Activated CD4-positive, alpha-beta T cell treated with anti-CD3 and anti-CD28 coated beads, Interleukin-2, Interleukin-4, amounts not matched to agents 100 ng/mL and 50 ng/mL, durations not matched to agents 16 hours and 8 hours (primary cell): Measurements from ENCODE around the gene PICALM.

ENCODE experiments used
- DNase-seq: peaks from one replicate; pipeline ENCODE4 v3.0.0-alpha.2; 2020; ENCODE audit warnings: low spot score

Gene PICALM

GRCh38 chr11:86046116-86046515 lies 22.8 kb downstream of the PICALM start:
- DNase-seq: no peak

- DNase-seq: no peak
These were observed 24.9 kb downstream of the PICALM start for GRCh38 chr11:86043765-86044503.

- DNase-seq: peak; percentile 86
These were observed 26.9 kb downstream of the PICALM start for GRCh38 chr11:86041975-86042378.

DNA sequence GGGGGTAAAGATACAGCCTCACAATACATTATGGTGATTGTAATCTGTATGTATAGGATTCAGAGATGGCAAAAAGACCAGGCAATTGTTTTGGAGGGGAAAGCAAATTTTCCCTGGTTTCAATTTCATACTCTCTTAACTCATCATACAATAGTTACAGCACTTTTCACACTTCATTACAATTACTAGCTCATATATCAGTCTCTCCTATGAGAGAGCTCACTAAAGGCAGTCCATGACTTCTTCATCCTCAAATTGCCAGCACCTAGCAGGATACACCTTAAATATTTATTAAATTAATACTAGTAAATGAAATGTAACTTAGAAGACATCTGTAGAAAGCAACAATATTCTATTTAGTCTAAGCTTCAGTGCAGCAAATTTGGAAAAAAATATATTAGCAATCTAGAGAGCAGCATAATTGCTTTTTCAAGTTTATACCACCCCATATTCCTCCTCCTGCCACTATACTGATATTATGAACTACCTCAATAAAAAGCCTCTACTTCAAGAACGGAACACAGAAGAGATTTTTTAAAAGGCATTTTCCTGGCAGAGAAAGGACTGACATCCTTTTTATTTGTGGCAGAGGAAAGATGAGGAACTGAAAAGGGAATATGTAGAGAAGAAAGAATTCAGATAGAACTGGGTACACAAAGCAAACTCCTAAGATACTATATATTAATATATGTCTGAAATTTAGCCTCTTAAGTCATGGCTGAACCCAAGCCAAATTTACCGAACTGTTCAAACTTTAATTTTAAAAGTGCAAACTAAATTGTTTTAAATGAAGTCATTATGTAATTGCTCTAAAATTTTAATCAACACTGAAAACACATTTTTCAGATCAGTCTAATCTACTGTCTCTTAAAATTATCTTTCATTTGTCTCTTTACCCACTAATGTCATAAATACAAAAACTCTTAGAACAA lies 27.7 kb downstream of the PICALM start:
- no peak for DNase-seq

DNA sequence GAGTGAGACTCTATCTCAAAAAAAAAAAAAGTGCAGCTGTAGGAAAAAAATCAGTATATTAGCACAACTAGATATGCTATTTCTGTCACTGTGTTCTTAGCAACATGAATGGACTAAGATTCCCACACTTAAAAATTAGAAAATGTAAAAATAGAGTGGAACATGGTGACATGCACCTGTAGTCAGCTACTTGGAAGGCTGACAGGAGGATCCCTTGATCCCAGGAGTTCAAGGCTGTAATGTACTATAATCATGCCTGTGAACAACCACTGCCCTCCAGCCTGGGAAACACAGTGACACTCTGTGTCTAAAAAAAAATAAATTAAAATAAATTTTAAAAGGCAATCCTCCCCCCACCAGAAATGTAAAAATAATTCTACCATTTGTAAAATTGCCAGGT lies 29.8 kb downstream of the PICALM start:
- DNase-seq: no peak

GRCh38 chr11:86037743-86038142 lies 31.1 kb downstream of the PICALM start:
- no peak for DNase-seq

- DNase-seq: no peak
These were observed 33.0 kb downstream of the PICALM start for GRCh38 chr11:86035920-86036319.

- no peak for DNase-seq
These were observed 33.7 kb downstream of the PICALM start for GRCh38 chr11:86035164-86035563.

- DNase-seq: no peak
These were observed 34.2 kb downstream of the PICALM start for GRCh38 chr11:86034710-86035109.

DNA sequence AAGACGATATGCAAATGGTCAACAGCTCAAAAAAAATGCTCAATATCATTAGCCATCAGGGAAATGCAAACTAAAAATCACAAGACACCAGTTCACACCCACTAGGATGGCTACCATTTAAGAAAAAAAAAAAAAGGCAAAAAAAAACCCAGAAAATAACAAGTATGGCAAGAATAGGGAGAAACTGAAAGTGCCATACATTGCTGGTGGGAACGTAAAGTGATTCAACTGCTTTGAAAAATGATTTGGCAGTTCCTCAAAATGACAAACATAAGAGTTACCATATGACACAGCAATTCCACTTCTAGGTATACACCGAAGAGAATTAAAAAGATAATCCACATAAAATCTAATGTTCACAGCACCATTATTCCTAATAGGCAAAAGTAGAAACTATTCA lies 47.5 kb downstream of the PICALM start:
- DNase-seq: peak; percentile 73

DNA sequence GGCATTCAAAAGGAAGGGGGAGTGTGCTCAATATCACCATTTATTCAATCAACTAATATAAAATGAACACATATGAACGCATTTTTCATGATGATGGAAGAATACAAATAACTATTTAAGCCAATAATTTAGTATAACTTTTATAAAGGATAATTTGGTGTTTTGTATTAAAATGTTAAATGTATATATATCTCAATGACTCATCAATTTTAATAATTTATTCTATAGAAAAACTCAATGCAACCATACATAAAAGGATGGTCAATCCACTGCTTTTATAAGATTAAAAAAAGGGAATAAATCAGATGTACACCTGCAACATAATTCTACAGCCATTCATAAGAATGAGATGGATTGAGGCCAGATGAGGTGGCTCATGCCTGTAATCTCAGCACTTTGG lies 50.6 kb downstream of the PICALM start:
- no peak for DNase-seq

DNA sequence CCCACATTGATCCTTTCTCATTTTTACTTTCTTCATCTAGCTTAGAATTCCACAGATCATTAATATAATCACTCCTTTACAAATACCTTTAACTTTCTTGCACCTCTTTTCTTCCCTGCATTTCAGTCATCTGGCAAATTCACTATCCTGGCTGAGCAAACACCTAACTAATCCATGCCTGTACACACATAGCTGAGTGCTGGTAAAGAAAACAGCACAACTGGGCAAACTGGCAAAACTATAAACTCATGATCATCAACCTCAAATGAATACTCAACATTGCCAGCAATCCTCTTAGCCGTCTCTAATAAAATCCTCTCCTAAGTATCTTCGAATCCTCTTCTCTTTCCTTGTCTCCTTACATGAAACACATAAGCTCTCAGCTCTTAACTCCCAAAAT lies 52.4 kb downstream of the PICALM start:
- DNase-seq: no peak

GRCh38 chr11:86015699-86016098 lies 53.2 kb downstream of the PICALM start:
- no peak for DNase-seq

DNA sequence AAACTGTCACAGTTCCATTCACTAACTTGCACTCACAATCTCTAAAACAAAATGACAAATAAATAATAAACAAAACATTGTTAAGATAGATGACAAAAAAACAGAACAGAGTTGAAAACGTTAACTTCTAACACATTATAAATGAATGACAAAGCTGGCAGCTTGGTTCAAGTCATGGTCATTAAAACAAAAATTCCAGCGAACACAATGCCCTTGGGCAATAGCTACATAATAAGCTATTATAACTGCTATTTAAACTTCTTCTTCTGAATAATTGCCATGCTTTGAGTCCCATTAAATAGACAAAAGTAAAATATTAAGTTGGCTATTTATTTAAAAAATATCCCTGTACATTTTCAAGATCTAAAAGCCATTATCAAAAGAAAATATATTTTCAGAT lies 54.7 kb downstream of the PICALM start:
- DNase-seq: no peak

GRCh38 chr11:86013713-86014112 lies 55.2 kb downstream of the PICALM start:
- no peak for DNase-seq

DNA sequence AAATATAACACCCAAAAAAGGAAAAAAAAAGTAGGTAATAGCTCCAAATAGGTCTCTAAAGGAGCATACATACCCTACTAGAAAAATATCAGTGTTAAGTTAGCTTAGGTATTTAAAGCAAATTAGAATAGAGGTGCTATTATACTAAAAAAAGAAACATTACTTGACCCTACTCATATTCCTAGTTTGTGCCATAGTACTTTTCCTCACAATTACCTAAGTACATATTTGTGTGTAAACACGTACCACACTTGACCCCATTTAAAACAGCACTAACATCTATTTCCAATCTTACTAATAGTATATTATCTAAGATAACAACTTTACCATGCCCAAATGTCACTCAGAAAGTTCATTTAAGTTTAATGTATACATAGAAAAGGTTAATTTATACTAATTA lies 57.7 kb downstream of the PICALM start:
- no peak for DNase-seq

- DNase-seq: no peak
These were observed 65.2 kb downstream of the PICALM start for GRCh38 chr11:86003654-86004053.

GRCh38 chr11:86002431-86002830 lies 66.5 kb downstream of the PICALM start:
- DNase-seq: no peak

DNA sequence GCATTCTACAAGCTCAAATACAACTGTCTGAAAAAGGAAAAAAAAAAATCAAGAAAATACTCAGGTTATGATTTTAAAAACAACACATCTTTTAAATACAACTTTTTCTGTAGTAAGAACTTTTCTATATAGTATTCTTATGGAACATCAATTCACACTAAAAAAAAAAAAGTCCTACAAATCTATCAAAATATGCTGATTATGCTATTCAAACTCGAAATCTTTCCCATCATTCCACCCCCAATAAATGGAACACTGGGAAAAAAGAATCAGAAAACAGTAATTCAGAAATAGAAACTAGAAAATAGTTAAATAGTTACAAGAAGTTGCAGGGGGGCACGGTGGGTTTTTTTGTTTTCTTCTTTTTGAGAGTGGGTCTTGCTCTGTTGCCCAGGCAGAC lies 77.4 kb downstream of the PICALM start:
- no peak for DNase-seq

- no peak for DNase-seq
These were observed 79.1 kb downstream of the PICALM start for GRCh38 chr11:85989746-85990145.

- DNase-seq: no peak
These were observed 80.1 kb downstream of the PICALM start for GRCh38 chr11:85988780-85989179.

GRCh38 chr11:85977751-85978160 lies 91.1 kb downstream of the PICALM start:
- no peak for DNase-seq

DNA sequence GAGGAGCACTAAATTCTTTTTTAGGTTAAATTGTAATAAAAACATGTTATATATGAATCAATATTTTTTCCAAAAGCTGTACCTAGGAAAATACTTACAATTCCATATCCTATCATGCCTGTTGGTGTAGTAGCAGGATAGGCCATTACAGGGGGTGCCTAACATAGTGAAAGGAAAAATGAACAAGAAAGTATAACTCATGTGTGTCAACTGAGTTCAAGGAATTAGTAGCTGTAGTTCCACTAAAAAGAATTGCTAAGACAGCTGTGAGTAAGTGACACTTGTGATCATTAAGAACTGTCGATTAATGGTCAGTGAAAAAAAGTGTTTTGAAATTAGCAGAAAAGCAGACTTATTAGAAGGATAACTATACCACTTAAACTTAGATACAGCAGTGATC lies 92.4 kb downstream of the PICALM start:
- DNase-seq: no peak
